ENCODE measurements around the gene PITRM1. TPM values are rescaled to one million over a fixed set of nuclear protein-coding genes. Genes with fewer than 3 reads are reported as not detected.
"Not testable (repeated sequence)": the region's sequence is repeated elsewhere in the genome, so short reads cannot be mapped to it uniquely, and the experiment has no call there.

The PITRM1 gene
- total RNA-seq, 1 experiment from 2014 or later, result 34.6 TPM

GRCh38 chr10:3192856-3193635 lies 20.5 kb upstream of the PITRM1 start:
- DNase-seq, result peak; percentile 76
- Histone ChIP-seq H3K4me3 (ENCODE audit: insufficient read depth, low read depth, low read length) (no peak overlapping the region), H3K27me3 (ENCODE audit: control insufficient read depth, insufficient read depth, low read length) (peaks cover 2% of the 10 kb centered on the region; the same call in 1 of the 2 replicates), H3K36me3 (replicated peaks; ENCODE audit: control insufficient read depth, insufficient read depth, low read length) (no peaks in the 10 kb centered on the region)

DNA sequence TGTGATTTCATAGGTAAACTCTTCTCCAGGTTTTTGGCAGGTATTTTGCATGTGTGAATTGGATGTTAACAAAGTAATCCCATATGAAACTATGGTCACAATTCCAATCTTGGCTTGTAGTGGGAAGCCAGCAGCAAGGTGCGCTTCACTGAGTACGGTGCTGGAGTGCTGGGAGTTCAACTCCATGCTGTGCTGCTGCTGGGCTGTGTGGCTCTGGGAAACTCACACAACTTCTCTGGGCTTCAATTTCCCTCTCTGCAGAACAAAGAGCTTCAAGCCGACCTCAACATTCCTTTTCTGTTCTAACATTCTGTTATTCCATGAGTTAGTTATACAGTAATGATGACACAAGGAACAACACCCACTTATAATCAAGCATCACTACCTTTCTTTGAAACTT lies 18.2 kb upstream of the PITRM1 start:
- Histone ChIP-seq H3K27me3 (ENCODE audit: control insufficient read depth, insufficient read depth, low read length) (no peaks in the 10 kb centered on the region), H3K4me3 (ENCODE audit: insufficient read depth, low read depth, low read length) (no peak overlapping the region), H3K36me3 (replicated peaks; ENCODE audit: control insufficient read depth, insufficient read depth, low read length) (no peaks in the 10 kb centered on the region)
- DNase-seq, result no peak

DNA sequence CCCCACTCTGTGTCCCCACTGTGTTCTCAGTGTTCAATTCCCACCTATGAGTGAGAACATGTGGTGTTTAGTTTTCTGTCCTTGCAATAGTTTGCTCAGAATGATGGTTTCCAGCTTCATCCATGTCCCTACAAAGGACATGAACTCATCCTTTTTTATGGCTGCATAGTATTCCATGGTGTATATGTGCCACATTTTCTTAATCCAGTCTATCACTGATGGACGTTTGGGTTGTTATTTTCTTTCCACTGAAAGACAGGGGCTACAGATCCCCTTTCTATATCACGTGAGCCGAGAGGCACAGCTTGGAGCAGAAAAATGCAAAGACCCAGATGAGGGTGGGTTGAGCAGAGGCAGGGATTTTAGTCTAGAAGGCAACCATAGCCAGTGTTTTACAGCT lies 14.6 kb upstream of the PITRM1 start:
- H3K4me3 ChIP-seq (ENCODE audit: insufficient read depth, low read depth, low read length); H3K27me3 ChIP-seq (ENCODE audit: control insufficient read depth, insufficient read depth, low read length); H3K36me3 ChIP-seq (replicated peaks; ENCODE audit: control insufficient read depth, insufficient read depth, low read length); DNase-seq: not testable (repeated sequence)

DNA sequence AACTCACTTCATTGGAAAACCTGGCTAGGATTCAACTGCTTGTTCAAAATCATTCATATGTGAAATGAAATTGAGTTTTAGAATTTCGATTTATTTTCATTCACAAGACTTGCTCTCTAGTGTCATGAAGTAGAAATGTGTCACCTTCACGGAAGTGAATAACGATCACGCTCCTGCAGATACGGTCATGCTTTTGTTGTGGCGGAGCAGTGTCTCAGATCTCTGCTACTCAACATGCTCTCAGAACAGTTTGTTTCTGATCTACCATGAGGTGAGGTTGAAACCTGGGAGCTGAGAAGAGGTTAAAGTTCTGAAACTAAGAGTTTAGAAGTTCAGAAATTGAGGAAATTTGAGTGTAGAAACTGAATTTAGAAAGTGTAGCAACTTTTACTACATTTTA lies 13.8 kb upstream of the PITRM1 start:
- no peak overlapping the region for H3K4me3 ChIP-seq (ENCODE audit: insufficient read depth, low read depth, low read length)
- no peak for DNase-seq

DNA sequence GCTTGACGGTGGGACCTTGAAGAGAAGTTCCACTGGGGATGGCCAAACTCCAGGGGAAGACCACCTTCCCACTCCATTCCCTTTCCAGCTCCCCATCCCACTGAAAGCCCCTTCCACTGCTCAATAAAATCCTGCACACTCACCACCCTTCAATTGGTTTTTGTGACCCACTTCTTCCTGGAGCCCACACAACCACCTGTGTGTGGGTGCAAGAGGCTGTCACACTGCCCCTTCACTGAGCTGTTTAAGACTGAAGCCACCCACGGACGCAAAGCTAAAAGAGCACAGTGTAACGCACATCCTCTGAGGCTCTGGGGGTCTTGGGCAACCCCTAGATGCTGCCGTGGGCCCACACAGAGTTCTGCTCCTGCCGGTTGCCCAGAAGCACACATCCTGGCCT lies 12.8 kb upstream of the PITRM1 start:
- H3K27me3 ChIP-seq (ENCODE audit: control insufficient read depth, insufficient read depth, low read length), result no peaks in the 10 kb centered on the region
- no peak for DNase-seq
- H3K36me3 ChIP-seq (replicated peaks; ENCODE audit: control insufficient read depth, insufficient read depth, low read length), result no peaks in the 10 kb centered on the region
- H3K4me3 ChIP-seq (ENCODE audit: insufficient read depth, low read depth, low read length), result no peak overlapping the region

More for the DNA sequence above, 13.8 kb upstream of the PITRM1 start:
- H3K27me3 ChIP-seq (ENCODE audit: control insufficient read depth, insufficient read depth, low read length), result no peaks in the 10 kb centered on the region
- no peaks in the 10 kb centered on the region for H3K36me3 ChIP-seq (replicated peaks; ENCODE audit: control insufficient read depth, insufficient read depth, low read length)

GRCh38 chr10:3180355-3181025 lies 7.9 kb upstream of the PITRM1 start:
- Histone ChIP-seq H3K4me3 (ENCODE audit: insufficient read depth, low read depth, low read length) (no peak overlapping the region), H3K36me3 (replicated peaks; ENCODE audit: control insufficient read depth, insufficient read depth, low read length) (no peaks in the 10 kb centered on the region), H3K27me3 (ENCODE audit: control insufficient read depth, insufficient read depth, low read length) (no peaks in the 10 kb centered on the region)
- DNase-seq, result no peak

DNA sequence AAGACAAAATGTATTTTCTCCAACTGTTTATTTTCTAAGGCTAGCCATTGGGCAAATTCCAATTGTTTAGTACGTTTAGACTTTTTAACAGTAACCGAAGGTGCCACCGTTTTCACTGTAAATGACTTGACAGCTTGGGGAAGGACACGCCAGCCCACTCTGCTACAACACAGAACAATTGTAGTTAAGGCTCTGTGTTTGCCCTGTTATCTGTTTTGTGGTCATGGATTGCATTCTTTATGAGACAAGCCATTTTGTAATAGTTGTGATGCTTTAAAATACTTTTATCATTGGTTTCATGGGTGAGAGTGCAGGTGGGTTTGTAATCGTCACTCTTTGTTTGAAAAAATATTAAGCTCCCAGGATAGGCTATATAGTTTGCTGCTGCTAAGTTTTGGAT lies 6.6 kb upstream of the PITRM1 start:
- Histone ChIP-seq H3K27me3 (ENCODE audit: control insufficient read depth, insufficient read depth, low read length) (no peaks in the 10 kb centered on the region), H3K4me3 (ENCODE audit: insufficient read depth, low read depth, low read length) (no peak overlapping the region), H3K36me3 (replicated peaks; ENCODE audit: control insufficient read depth, insufficient read depth, low read length) (no peaks in the 10 kb centered on the region)
- DNase-seq, result no peak

- no peak for DNase-seq
- Histone ChIP-seq H3K4me3 (ENCODE audit: insufficient read depth, low read depth, low read length) (no peak overlapping the region), H3K27me3 (ENCODE audit: control insufficient read depth, insufficient read depth, low read length) (no peaks in the 10 kb centered on the region), H3K36me3 (replicated peaks; ENCODE audit: control insufficient read depth, insufficient read depth, low read length) (no peaks in the 10 kb centered on the region)
Observed at GRCh38 chr10:3178042-3178441, 5.5 kb upstream of the PITRM1 start.

GRCh38 chr10:3173171-3173878 lies 743 bp upstream of the PITRM1 start:
- peaks cover 3% of the 10 kb centered on the region; the same call in 1 of the 2 replicates for H3K36me3 ChIP-seq (replicated peaks; ENCODE audit: control insufficient read depth, insufficient read depth, low read length)
- H3K27me3 ChIP-seq (ENCODE audit: control insufficient read depth, insufficient read depth, low read length), result no peaks in the 10 kb centered on the region
- peak; percentile 98 for DNase-seq
- H3K4me3 ChIP-seq (ENCODE audit: insufficient read depth, low read depth, low read length), result peak overlapping the region; percentile 32

GRCh38 chr10:3172081-3172445 lies 519 bp downstream of the PITRM1 start:
- DNase-seq, result no peak
- Histone ChIP-seq H3K4me3 (ENCODE audit: insufficient read depth, low read depth, low read length) (peak overlapping the region; percentile 84), H3K27me3 (ENCODE audit: control insufficient read depth, insufficient read depth, low read length) (no peaks in the 10 kb centered on the region), H3K36me3 (replicated peaks; ENCODE audit: control insufficient read depth, insufficient read depth, low read length) (peaks cover 3% of the 10 kb centered on the region; the same call in 1 of the 2 replicates)

- not testable (repeated sequence) for DNase-seq; H3K4me3 ChIP-seq (ENCODE audit: insufficient read depth, low read depth, low read length); H3K27me3 ChIP-seq (ENCODE audit: control insufficient read depth, insufficient read depth, low read length); H3K36me3 ChIP-seq (replicated peaks; ENCODE audit: control insufficient read depth, insufficient read depth, low read length)
Observed at GRCh38 chr10:3171488-3171887, 1.1 kb downstream of the PITRM1 start.

- H3K27me3 ChIP-seq (ENCODE audit: control insufficient read depth, insufficient read depth, low read length), result no peaks in the 10 kb centered on the region
- no peak overlapping the region for H3K4me3 ChIP-seq (ENCODE audit: insufficient read depth, low read depth, low read length)
- no peak for DNase-seq
- peaks cover 6% of the 10 kb centered on the region for H3K36me3 ChIP-seq (replicated peaks; ENCODE audit: control insufficient read depth, insufficient read depth, low read length)
Observed at GRCh38 chr10:3169673-3170072, 2.9 kb downstream of the PITRM1 start.

GRCh38 chr10:3169271-3169670 lies 3.3 kb downstream of the PITRM1 start:
- Histone ChIP-seq H3K4me3 (ENCODE audit: insufficient read depth, low read depth, low read length) (no peak overlapping the region), H3K36me3 (replicated peaks; ENCODE audit: control insufficient read depth, insufficient read depth, low read length) (peaks cover 6% of the 10 kb centered on the region), H3K27me3 (ENCODE audit: control insufficient read depth, insufficient read depth, low read length) (no peaks in the 10 kb centered on the region)
- no peak for DNase-seq

DNA sequence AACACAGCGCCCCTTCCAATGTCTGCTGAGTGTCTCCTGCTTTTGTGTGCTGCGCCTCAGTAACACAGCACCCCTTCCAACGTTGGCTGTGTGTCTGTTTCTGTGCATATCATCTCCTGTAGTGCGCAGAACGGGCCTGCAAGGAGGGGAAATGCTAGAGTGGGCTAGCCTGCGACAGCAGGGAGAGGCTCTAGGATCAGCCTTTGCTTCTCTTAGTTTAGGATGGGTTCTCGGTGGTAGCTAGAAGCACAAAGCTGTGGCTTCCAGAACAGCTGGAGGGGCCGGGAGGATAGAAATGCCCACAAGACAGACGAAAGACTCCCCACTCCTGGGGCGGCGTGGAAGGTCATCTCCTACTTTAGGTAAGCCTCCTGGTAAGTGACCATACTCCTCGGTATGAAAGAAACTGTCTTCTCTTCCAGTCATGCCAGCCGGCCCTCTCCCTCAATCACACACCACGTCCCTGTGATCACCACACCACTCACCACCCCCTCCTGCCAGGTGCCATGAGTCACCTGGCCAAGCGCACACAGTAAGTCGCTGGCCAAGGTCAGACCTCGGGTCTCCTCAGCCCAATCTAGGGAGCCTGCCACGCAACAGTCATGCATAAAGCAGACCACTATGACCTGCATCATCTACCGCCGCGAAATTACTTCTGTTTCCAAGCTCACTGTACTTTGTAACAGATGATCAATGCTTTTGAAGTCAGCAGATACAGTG lies 4.8 kb downstream of the PITRM1 start:
- Histone ChIP-seq H3K27me3 (ENCODE audit: control insufficient read depth, insufficient read depth, low read length) (no peaks in the 10 kb centered on the region), H3K36me3 (replicated peaks; ENCODE audit: control insufficient read depth, insufficient read depth, low read length) (peaks cover 8% of the 10 kb centered on the region), H3K4me3 (ENCODE audit: insufficient read depth, low read depth, low read length) (no peak overlapping the region)
- DNase-seq, result no peak
